HEK293T (cell line): ENCODE data around the gene LINGO1.

ENCODE experiments used
- ARNT ChIP-seq: fragments of 450-650 bp; IDR thresholded peaks from 2 replicates; pipeline ENCODE4 v1.6.1; 2017; ENCODE audit warnings: mild to moderate bottlenecking
- BHLHE40 ChIP-seq: fragments of 450-650 bp; IDR thresholded peaks from 2 replicates; pipeline ENCODE4 v1.6.1; 2016; ENCODE audit warnings: mild to moderate bottlenecking, moderate library complexity, borderline replicate concordance
- ELF4 ChIP-seq: fragments of 450-650 bp; IDR thresholded peaks from 2 replicates; pipeline ENCODE4 v1.6.1; 2017; ENCODE audit warnings: antibody characterized with exemption
- FOXA1 ChIP-seq: fragments of 450-650 bp; IDR thresholded peaks from 2 replicates; pipeline ENCODE4 v1.6.1; 2016; ENCODE audit warnings: mild to moderate bottlenecking
- FOXK2 ChIP-seq: fragments of 450-650 bp; IDR thresholded peaks from 2 replicates; pipeline ENCODE4 v1.6.1; 2016; ENCODE audit warnings: mild to moderate bottlenecking
- FOXM1 ChIP-seq: fragments of 450-650 bp; IDR thresholded peaks from 2 replicates; pipeline ENCODE4 v1.6.1; 2017; ENCODE audit warnings: mild to moderate bottlenecking, borderline replicate concordance
- HDGF ChIP-seq: fragments of 450-650 bp; IDR thresholded peaks from 2 replicates; pipeline ENCODE4 v1.6.1; 2017; ENCODE audit warnings: antibody characterized with exemption, borderline replicate concordance
- L3MBTL2 ChIP-seq: fragments of 450-650 bp; conservative IDR thresholded peaks from 2 replicates; pipeline ENCODE4 v1.6.1; 2016; ENCODE audit warnings: mild to moderate bottlenecking
- LEF1 ChIP-seq: fragments of 450-650 bp; IDR thresholded peaks from 2 replicates; pipeline ENCODE4 v1.6.1; 2017; ENCODE audit warnings: mild to moderate bottlenecking, borderline replicate concordance
- PKNOX1 ChIP-seq: fragments of 450-650 bp; IDR thresholded peaks from 2 replicates; pipeline ENCODE4 v1.6.1; 2016
- SP1 ChIP-seq: fragments of 450-650 bp; IDR thresholded peaks from 2 replicates; pipeline ENCODE4 v1.6.1; 2017
- SUZ12 ChIP-seq: fragments of 450-650 bp; IDR thresholded peaks from 2 replicates; pipeline ENCODE4 v1.6.1; 2016; ENCODE audit warnings: mild to moderate bottlenecking
- TARDBP ChIP-seq: fragments of 450-650 bp; IDR thresholded peaks from 2 replicates; pipeline ENCODE4 v1.6.1; 2016
- ZNF384 ChIP-seq: fragments of 450-650 bp; IDR thresholded peaks from 2 replicates; pipeline ENCODE4 v1.6.1; 2016

- no peak for TF ChIP-seq BHLHE40
- no peak for TF ChIP-seq SP1
- TF ChIP-seq ELF4, result no peak
- no peak for TF ChIP-seq TARDBP
- TF ChIP-seq FOXM1, result no peak
- no peak for TF ChIP-seq PKNOX1
- TF ChIP-seq ZNF384, result no peak
- TF ChIP-seq ARNT, result no peak
- no peak for TF ChIP-seq HDGF
- TF ChIP-seq L3MBTL2, result no peak
- TF ChIP-seq FOXK2, result no peak
- TF ChIP-seq LEF1, result no peak
- TF ChIP-seq SUZ12, result no peak
- no peak for TF ChIP-seq FOXA1
Measured at GRCh38 chr15:77669896-77670295, 37.2 kb upstream of the LINGO1 start.
